DMS 273 (cell line): ENCODE data around the gene FPR2.
"Not testable (repeated sequence)": the region's sequence is repeated elsewhere in the genome, so short reads cannot be mapped to it uniquely, and the experiment has no call there.

Experiments
- DNase-seq: peaks from one replicate; lab custom pipeline; 2025; ENCODE audit not compliant: unreplicated experiment; lab: John Stamatoyannopoulos, UW

The FPR2 gene

GRCh38 chr19:51739466-51740213 is 21.3 kb upstream of the FPR2 start:
- no peak for DNase-seq

GRCh38 chr19:51740356-51740755 is 20.6 kb upstream of the FPR2 start:
- DNase-seq: no peak

- no peak for DNase-seq
These were observed 18.2 kb upstream of the FPR2 start for GRCh38 chr19:51742789-51743188.

- no peak for DNase-seq
These were observed 17.6 kb upstream of the FPR2 start for GRCh38 chr19:51743405-51743804.

- no peak for DNase-seq
These were observed 14.2 kb upstream of the FPR2 start for GRCh38 chr19:51746731-51747130.

- DNase-seq: no peak
These were observed 11.0 kb upstream of the FPR2 start for GRCh38 chr19:51749979-51750378.

GRCh38 chr19:51750400-51751094 is 10.4 kb upstream of the FPR2 start:
- DNase-seq: no peak

GRCh38 chr19:51751655-51752054 is 9.3 kb upstream of the FPR2 start, which contains the start of gene FPR1:
Gene FPR1, minus strand, starts transcription at chr19:51751878. Its CDS starts 4,884 bp downstream, at chr19:51746994.
- DNase-seq: no peak

- DNase-seq: no peak
These were observed 6.9 kb upstream of the FPR2 start for GRCh38 chr19:51754109-51754508.

GRCh38 chr19:51754770-51755169 is 6.2 kb upstream of the FPR2 start:
- DNase-seq: no peak

- DNase-seq: no peak
These were observed 5.4 kb upstream of the FPR2 start for GRCh38 chr19:51755571-51755970.

GRCh38 chr19:51761696-51762095 is 716 bp downstream of the FPR2 start:
- DNase-seq: no peak

GRCh38 chr19:51765086-51765485 is 4.1 kb downstream of the FPR2 start:
- no peak for DNase-seq

- no peak for DNase-seq
These were observed 5.5 kb downstream of the FPR2 start for GRCh38 chr19:51766461-51766860.

- DNase-seq: no peak
These were observed 10.6 kb downstream of the FPR2 start for GRCh38 chr19:51771376-51772130.

- no peak for DNase-seq
These were observed 12.0 kb downstream of the FPR2 start for GRCh38 chr19:51772977-51773376.

GRCh38 chr19:51776561-51776960 is 15.6 kb downstream of the FPR2 start:
- DNase-seq: not testable (repeated sequence)

- DNase-seq: peak; percentile 78
These were observed 16.8 kb downstream of the FPR2 start for GRCh38 chr19:51777570-51778462.

- DNase-seq: no peak
These were observed 18.2 kb downstream of the FPR2 start for GRCh38 chr19:51779181-51779580.

GRCh38 chr19:51779703-51780102 is 18.7 kb downstream of the FPR2 start:
- DNase-seq: no peak

- no peak for DNase-seq
These were observed 19.3 kb downstream of the FPR2 start for GRCh38 chr19:51780270-51780669.
